GM12878 (cell line): ENCODE data around the gene PDCD6IP. TPM values are rescaled to one million over a fixed set of nuclear protein-coding genes. Genes with fewer than 3 reads are reported as not detected.
A peak's percentile ranks its signal among the peaks of the same experiment; 100 is the strongest.

Source experiments
- ATAC-seq: fragments of 200-7000 bp; cut with Tn5 transposase; 3 replicates; pipeline ENCODE4 v1.9.1; 2020; ENCODE audit warnings: mild to moderate bottlenecking, moderate library complexity
- BruUV-seq: library from RNA; stranded (reverse); fragments of 400-500 nt; replicated peaks from 2 replicates; lab custom pipeline; 2021; lab: Mats Ljungman, UMichigan
- CTCF ChIA-PET: fragments of 300-600 bp; sonication (Branson Sonifier 250); formaldehyde crosslinking; extraction: SDS; loops from one replicate; lab custom pipeline; 2021; ENCODE audit warnings: inconsistent platforms; lab: Yijun Ruan, JAX
- POLR2A ChIA-PET: fragments of 350-600 bp; formaldehyde crosslinking; extraction: SDS; loops from one replicate; lab custom pipeline; 2021; ENCODE audit warnings: inconsistent platforms; lab: Charles Lee
- RAD21 ChIA-PET: fragments of 300-600 bp; sonication (Branson Sonifier 250); formaldehyde crosslinking; loops from one replicate; lab custom pipeline; 2023; ENCODE audit warnings: antibody characterized with exemption; ENCODE audit not compliant: unreplicated experiment; lab: Charles Lee
- SMC1A ChIA-PET: fragments of 300-600 bp; sonication (Branson Sonifier 250); formaldehyde crosslinking; loops from one replicate; lab custom pipeline; 2023; ENCODE audit not compliant: unreplicated experiment, uncharacterized antibody; lab: Charles Lee
- DNase-seq: peaks from one replicate; pipeline ENCODE4 v3.0.0-alpha.2; 2011; ENCODE audit warnings: low read depth, low spot score
- FAIRE-seq: peaks from 3 replicates; lab custom pipeline; 2011; peaks lifted over from hg19 to GRCh38; lab: Jason Lieb, UNC
- H2AFZ ChIP-seq: 2 replicates; pipeline ENCODE4 v1.6.0; 2011; ENCODE audit warnings: low read depth, low read length, control low read depth; ENCODE audit not compliant: control insufficient read depth
- H3K27ac ChIP-seq: 2 replicates; pipeline ENCODE4 v1.5.1; 2011; ENCODE audit warnings: control low read depth; ENCODE audit not compliant: control insufficient read depth, insufficient read depth
- H3K27me3 ChIP-seq, 2 experiments: replicated peaks in 1 of 2; 2 replicates each; pipeline versions ENCODE4 v1.6.0 to v1.6.1; 2011; ENCODE audit warnings: low read length in 1 of 2; ENCODE audit not compliant: control insufficient read depth in 2 of 2, insufficient read depth in 2 of 2
- H3K36me3 ChIP-seq, 2 experiments: 2 replicates each; pipeline ENCODE4 v1.5.1; 2011; ENCODE audit warnings: low read length in 1 of 2; ENCODE audit not compliant: control insufficient read depth in 2 of 2, insufficient read depth in 2 of 2
- H3K4me1 ChIP-seq: 2 replicates; pipeline ENCODE4 v1.6.1; 2011; ENCODE audit warnings: mild to moderate bottlenecking, low read length, moderate library complexity, mixed read lengths; ENCODE audit not compliant: control insufficient read depth, insufficient read depth
- H3K4me2 ChIP-seq: 2 replicates; pipeline ENCODE4 v1.6.0; 2011; ENCODE audit warnings: control low read depth; ENCODE audit not compliant: control insufficient read depth, insufficient read depth
- H3K4me3 ChIP-seq: fragments of 200-600 bp; sonication (generic); 2 replicates; pipeline ENCODE4 v1.5.1; 2016
- H3K79me2 ChIP-seq: 2 replicates; pipeline ENCODE4 v1.6.0; 2011; ENCODE audit warnings: low read length; ENCODE audit not compliant: control insufficient read depth, insufficient read depth
- H3K9ac ChIP-seq: 2 replicates; pipeline ENCODE4 v1.8.0; 2011; ENCODE audit warnings: low read length, control low read depth, mixed read lengths; ENCODE audit not compliant: control insufficient read depth, insufficient read depth
- H3K9me3 ChIP-seq: replicated peaks from 3 replicates; pipeline ENCODE4 v1.5.1; 2011; ENCODE audit warnings: mild to moderate bottlenecking, low read length; ENCODE audit not compliant: control insufficient read depth, insufficient read depth
- H4K20me1 ChIP-seq: 2 replicates; pipeline ENCODE4 v1.6.0; 2011; ENCODE audit not compliant: control insufficient read depth, insufficient read depth
- BCL11A ChIP-seq: IDR thresholded peaks from 2 replicates; pipeline ENCODE4 v1.6.1; 2011; ENCODE audit warnings: low read depth, low read length
- CHD1 ChIP-seq: IDR thresholded peaks from 2 replicates; pipeline ENCODE4 v1.6.1; 2012; ENCODE audit warnings: low read depth, low read length, improper control_type of control experiment
- DPF2 ChIP-seq: fragments of 450-650 bp; IDR thresholded peaks from 2 replicates; pipeline ENCODE4 v1.6.1; 2017; ENCODE audit warnings: mild to moderate bottlenecking
- MYB ChIP-seq: fragments of 150-350 bp; IDR thresholded peaks from 2 replicates; pipeline ENCODE4 v1.6.1; 2014; ENCODE audit warnings: mild to moderate bottlenecking, low read depth, low read length, borderline replicate concordance
- NFYA ChIP-seq: IDR thresholded peaks from 2 replicates; pipeline ENCODE4 v1.6.1; 2011; ENCODE audit warnings: low read depth, mild to moderate bottlenecking, low read length, improper control_type of control experiment, borderline replicate concordance
- RB1 ChIP-seq: fragments of 450-650 bp; formaldehyde crosslinking; IDR thresholded peaks from 2 replicates; pipeline ENCODE4 v1.6.1; 2017; ENCODE audit warnings: mild to moderate bottlenecking, borderline replicate concordance
- SRF ChIP-seq, 2 experiments: IDR thresholded peaks; 2 replicates each; pipeline ENCODE4 v1.6.1; 2011; ENCODE audit warnings: low read depth in 2 of 2, low read length in 2 of 2, mild to moderate bottlenecking in 1 of 2, moderate library complexity in 1 of 2
- ZNF207 ChIP-seq: fragments of 450-650 bp; IDR thresholded peaks from 2 replicates; pipeline ENCODE4 v1.6.1; 2014; ENCODE audit warnings: antibody characterized with exemption, mild to moderate bottlenecking, borderline replicate concordance
- in situ Hi-C: fragments of 300-500 bp; cut with MboI; formaldehyde crosslinking; loops from 9 replicates; pipeline ENCODE4 v1.14.3; 2018; ENCODE audit warnings: mixed read lengths
- intact Hi-C: fragments of 100-400 bp; cut with micrococcal nuclease; formaldehyde crosslinking; loops from one replicate; pipeline ENCODE4 v1.14.2; 2022; ENCODE audit not compliant: unreplicated experiment
- polyA plus RNA-seq, 11 experiments: library from polyadenylated mRNA; depleted of rRNA in 4 of 11; unstranded in 6 of 11; stranded (reverse) in 5 of 11; fragments of >200 nt; fragmentation: Nextera tagmentation in 4 of 11; fragmentation: Illumina TruSeq in 1 of 11; extraction: Ambion mirVana in 4 of 11; extraction: Trizol in 1 of 11; gene quantifications; 1 replicate in 1 of 11; 2 replicates in 10 of 11; pipeline versions ENCODE4 v1.2.1 to v1.2.3, GENCODE V29; 2011 to 2016; ENCODE audit warnings: inconsistent platforms in 2 of 11, missing spikeins in 2 of 11, low read depth in 1 of 11
- total RNA-seq, 4 experiments: library from RNA; depleted of rRNA in 3 of 4; stranded (reverse); fragments of >200 nt in 3 of 4; fragmentation: Illumina TruSeq in 1 of 4; extraction: Trizol in 1 of 4; gene quantifications; 2 replicates each; pipeline versions ENCODE4 v1.2.1 to v1.2.3, GENCODE V29; 2013 to 2021
- TF ChIP-seq, protein P1 (sequence below): IDR thresholded peaks from 2 replicates; pipeline ENCODE4 v1.6.1; 2011; ENCODE audit warnings: mild to moderate bottlenecking, low read depth, low read length, moderate library complexity; ENCODE audit not compliant: insufficient replicate concordance

The PDCD6IP gene
- total and polyA plus RNA-seq, 10 of the 15 experiments (the other 5 are each of a cell fraction or from before 2014, with no cell fraction given): 16.0 to 169 (median 81.2) TPM

DNA sequence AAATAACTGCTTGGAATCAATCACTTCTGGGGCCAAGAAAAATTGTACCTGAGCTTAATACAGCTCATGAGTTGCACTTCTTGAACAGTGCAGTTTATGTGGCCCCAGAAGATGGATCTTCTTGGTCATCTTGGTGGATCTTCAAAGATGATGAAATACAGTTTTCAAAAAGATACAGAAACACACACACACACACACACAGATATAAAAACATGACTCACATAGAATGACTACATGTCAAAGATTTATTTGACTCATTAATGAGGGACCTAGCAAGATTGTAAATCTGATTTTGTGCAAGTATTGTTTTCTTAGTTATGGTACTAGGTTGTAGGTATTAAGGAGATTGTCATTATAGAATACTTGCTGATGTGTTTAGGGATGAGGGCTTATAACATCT lies 32.6 kb downstream of the PDCD6IP start:
- no peaks in the 10 kb centered on the region for H4K20me1 ChIP-seq
- POLR2A ChIA-PET: no interaction called here
- H3K4me3 ChIP-seq: no peak overlapping the region
- no peak overlapping the region for H2AFZ ChIP-seq
- intact Hi-C loops (no loop called here), in situ Hi-C loops (no loop called here)
- H3K27ac ChIP-seq: no peak overlapping the region
- ATAC-seq (no peak), DNase-seq (no peak), FAIRE-seq (peak; percentile 79)
- H3K36me3 ChIP-seq: peaks cover 3 to 34% of the 10 kb centered on the region in 2 experiments
- no peak overlapping the region for H3K9ac ChIP-seq
- no peaks in the 10 kb centered on the region for H3K79me2 ChIP-seq
- SMC1A ChIA-PET: no interaction called here
- TF ChIP-seq ZNF207: no peak
- no peak for TF ChIP-seq SRF (IDR thresholded peaks at IDR 0.05; ENCODE audit: low read depth in 2 of 2, low read length in 2 of 2)
- no peak for TF ChIP-seq NFYA
- no peak for TF ChIP-seq DPF2
- TF ChIP-seq MYB: no peak
- TF ChIP-seq RB1: no peak
- TF ChIP-seq BCL11A: no peak
- TF ChIP-seq, protein P1, sequence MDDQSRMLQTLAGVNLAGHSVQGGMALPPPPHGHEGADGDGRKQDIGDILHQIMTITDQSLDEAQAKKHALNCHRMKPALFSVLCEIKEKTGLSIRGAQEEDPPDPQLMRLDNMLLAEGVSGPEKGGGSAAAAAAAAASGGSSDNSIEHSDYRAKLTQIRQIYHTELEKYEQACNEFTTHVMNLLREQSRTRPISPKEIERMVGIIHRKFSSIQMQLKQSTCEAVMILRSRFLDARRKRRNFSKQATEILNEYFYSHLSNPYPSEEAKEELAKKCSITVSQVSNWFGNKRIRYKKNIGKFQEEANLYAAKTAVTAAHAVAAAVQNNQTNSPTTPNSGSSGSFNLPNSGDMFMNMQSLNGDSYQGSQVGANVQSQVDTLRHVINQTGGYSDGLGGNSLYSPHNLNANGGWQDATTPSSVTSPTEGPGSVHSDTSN: no peak
- TF ChIP-seq CHD1: no peak
- TF ChIP-seq, all 136 proteins: peak for 0
- ChIA-PET RAD21 (no interaction called here), CTCF (interaction anchor here (1.7 kb wide), 1 partner anchor 32 kb away, joined by 4 read pairs; no protein-coding TSS in a partner anchor)
- Histone ChIP-seq H3K27me3 (no peaks in the 10 kb centered on the region), H3K4me2 (no peak overlapping the region), H3K9me3 (no peaks in the 10 kb centered on the region), H3K4me1 (peaks cover 6% of the 10 kb centered on the region; the same call in 1 of the 2 replicates)
- BruUV-seq: no TSS peak
